Lung (tissue), 12 donors: ENCODE results near the gene LRP1B. TPM values are rescaled to one million over a fixed set of nuclear protein-coding genes. Genes with fewer than 3 reads are reported as not detected.
A peak's percentile ranks its signal among the peaks of the same experiment; 100 is the strongest.

Experiments used
- ATAC-seq: fragments of 200-7000 bp; cut with Tn5 transposase; one replicate; pipeline ENCODE4 v1.9.1; 2020; ENCODE audit warnings: moderate number of reproducible peaks; ENCODE audit not compliant: insufficient read depth, low FRiP score
- DNase-seq, 3 donors: peaks; one replicate each; pipeline ENCODE4 v3.0.0-alpha.2; 2013 to 2017
- H3K27ac ChIP-seq, 2 donors: one replicate each; pipeline ENCODE4 v1.5.1; 2013; ENCODE audit warnings: mild to moderate bottlenecking in 2 of 2, moderate library complexity in 2 of 2, control low read depth in 1 of 2, inconsistent platforms in 1 of 2, low read depth in 1 of 2, low read length in 1 of 2
- H3K27me3 ChIP-seq, 3 donors: one replicate each; pipeline ENCODE4 v1.5.1; 2013; ENCODE audit warnings: low read length in 2 of 3; ENCODE audit not compliant: control insufficient read depth in 3 of 3, insufficient read depth in 3 of 3
- H3K36me3 ChIP-seq, 4 donors: one replicate each; pipeline ENCODE4 v1.5.1; 2013; ENCODE audit warnings: low read length in 4 of 4, mild to moderate bottlenecking in 1 of 4, moderate library complexity in 1 of 4; ENCODE audit not compliant: control insufficient read depth in 4 of 4, insufficient read depth in 4 of 4
- H3K4me1 ChIP-seq, 5 donors: one replicate each; pipeline ENCODE4 v1.5.1; 2013; ENCODE audit warnings: low read length in 5 of 5, mild to moderate bottlenecking in 2 of 5, moderate library complexity in 1 of 5; ENCODE audit not compliant: control insufficient read depth in 5 of 5, insufficient read depth in 5 of 5
- H3K4me3 ChIP-seq: one replicate; pipeline ENCODE4 v1.5.1; 2013; ENCODE audit warnings: mild to moderate bottlenecking, control low read depth, moderate library complexity
- H3K9ac ChIP-seq, 2 donors: one replicate each; pipeline ENCODE4 v1.5.1; 2013; ENCODE audit warnings: low read length in 2 of 2, control low read depth in 1 of 2; ENCODE audit not compliant: insufficient read depth in 1 of 2
- H3K9me3 ChIP-seq, 4 donors: one replicate each; pipeline ENCODE4 v1.5.1; 2013; ENCODE audit warnings: low read length in 3 of 4, mild to moderate bottlenecking in 1 of 4, moderate library complexity in 1 of 4; ENCODE audit not compliant: control insufficient read depth in 4 of 4, insufficient read depth in 3 of 4
- WGBS, 2 donors: extraction: QIAGEN DNeasy Blood & Tissue Kit; methylation state at CpG; one replicate each; pipeline ENCODE4 v1.1.7; 2013; 5-methylcytosine and 5-hydroxymethylcytosine counted together
- polyA plus RNA-seq, 2 donors: library from polyadenylated mRNA; stranded (reverse); fragments of 200-250 nt; gene quantifications; one replicate each; pipeline ENCODE4 v1.2.1, GENCODE V29; 2013
- total RNA-seq, 2 donors: library from RNA; depleted of rRNA in 1 of 2; stranded (reverse); fragments of >200 nt in 1 of 2; gene quantifications; one replicate each; pipeline ENCODE4 v1.2.1, GENCODE V29; 2014 to 2021
- TF ChIP-seq, protein P1 (sequence below): IDR thresholded peaks from 2 replicates; pipeline ENCODE4 v1.5.1; 2012; ENCODE audit warnings: mild to moderate bottlenecking; ENCODE audit errors: control extremely low read depth, extremely low read depth
- donor health status: control.
- donor health status: control.
- donor health status: Bipolar disorder and iron deficiency.
- donor health status: healthy.
- donor health status: DM: yes; HTN: yes; CAD: no.

LRP1B gene
- total and polyA plus RNA-seq, 4 donors: 0.01 to 6.5 (median 0.16) TPM

- Histone ChIP-seq H3K27ac (no peak overlapping the region), H3K36me3 (no peaks in the 10 kb centered on the region), H3K9ac (no peak overlapping the region), H3K4me3 (no peak overlapping the region), H3K4me1 (peaks cover 0 to 16% (median 4%) of the 10 kb centered on the region in 5 donors), H3K27me3 (no peaks in the 10 kb centered on the region), H3K9me3 (no peaks in the 10 kb centered on the region)
- TF ChIP-seq, protein P1, sequence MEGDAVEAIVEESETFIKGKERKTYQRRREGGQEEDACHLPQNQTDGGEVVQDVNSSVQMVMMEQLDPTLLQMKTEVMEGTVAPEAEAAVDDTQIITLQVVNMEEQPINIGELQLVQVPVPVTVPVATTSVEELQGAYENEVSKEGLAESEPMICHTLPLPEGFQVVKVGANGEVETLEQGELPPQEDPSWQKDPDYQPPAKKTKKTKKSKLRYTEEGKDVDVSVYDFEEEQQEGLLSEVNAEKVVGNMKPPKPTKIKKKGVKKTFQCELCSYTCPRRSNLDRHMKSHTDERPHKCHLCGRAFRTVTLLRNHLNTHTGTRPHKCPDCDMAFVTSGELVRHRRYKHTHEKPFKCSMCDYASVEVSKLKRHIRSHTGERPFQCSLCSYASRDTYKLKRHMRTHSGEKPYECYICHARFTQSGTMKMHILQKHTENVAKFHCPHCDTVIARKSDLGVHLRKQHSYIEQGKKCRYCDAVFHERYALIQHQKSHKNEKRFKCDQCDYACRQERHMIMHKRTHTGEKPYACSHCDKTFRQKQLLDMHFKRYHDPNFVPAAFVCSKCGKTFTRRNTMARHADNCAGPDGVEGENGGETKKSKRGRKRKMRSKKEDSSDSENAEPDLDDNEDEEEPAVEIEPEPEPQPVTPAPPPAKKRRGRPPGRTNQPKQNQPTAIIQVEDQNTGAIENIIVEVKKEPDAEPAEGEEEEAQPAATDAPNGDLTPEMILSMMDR: no peak
- WGBS, 2 donors: 89 to 90% methylated on average over 3 of the region's 3 CpGs
- ATAC-seq (no peak), DNase-seq (no peak)
Observed at GRCh38 chr2:141697035-141697434, 433.8 kb downstream of the LRP1B start.

GRCh38 chr2:141694180-141694579 lies 436.6 kb downstream of the LRP1B start:
- TF ChIP-seq, protein P1: no peak
- no peak for DNase-seq
- no peak overlapping the region for H3K4me3 ChIP-seq
- H3K36me3 ChIP-seq: no peaks in the 10 kb centered on the region
- 90 to 97% methylated on average over 2 of the region's 2 CpGs for WGBS, 2 donors
- H3K27me3 ChIP-seq: no peaks in the 10 kb centered on the region
- no peaks in the 10 kb centered on the region for H3K9me3 ChIP-seq
- no peak overlapping the region for H3K9ac ChIP-seq
- ATAC-seq: no peak
- peaks cover 0 to 2% (median 0%) of the 10 kb centered on the region in 5 donors for H3K4me1 ChIP-seq
- no peak overlapping the region for H3K27ac ChIP-seq

- H3K4me3 ChIP-seq: no peak overlapping the region
- no peak overlapping the region for H3K9ac ChIP-seq
- no peak overlapping the region for H3K27ac ChIP-seq
- no peaks in the 10 kb centered on the region for H3K36me3 ChIP-seq
- WGBS, 2 donors: 68 to 86% methylated on average over 2 of the region's 2 CpGs
- H3K27me3 ChIP-seq: no peaks in the 10 kb centered on the region
- ATAC-seq (peak; percentile 49), DNase-seq (peak in 2 of 3 donors; percentile 56 to 76)
- H3K4me1 ChIP-seq: no peaks in the 10 kb centered on the region
- no peaks in the 10 kb centered on the region for H3K9me3 ChIP-seq
- TF ChIP-seq, protein P1: no peak
Observed at GRCh38 chr2:141692829-141693228, 438.0 kb downstream of the LRP1B start.

DNA sequence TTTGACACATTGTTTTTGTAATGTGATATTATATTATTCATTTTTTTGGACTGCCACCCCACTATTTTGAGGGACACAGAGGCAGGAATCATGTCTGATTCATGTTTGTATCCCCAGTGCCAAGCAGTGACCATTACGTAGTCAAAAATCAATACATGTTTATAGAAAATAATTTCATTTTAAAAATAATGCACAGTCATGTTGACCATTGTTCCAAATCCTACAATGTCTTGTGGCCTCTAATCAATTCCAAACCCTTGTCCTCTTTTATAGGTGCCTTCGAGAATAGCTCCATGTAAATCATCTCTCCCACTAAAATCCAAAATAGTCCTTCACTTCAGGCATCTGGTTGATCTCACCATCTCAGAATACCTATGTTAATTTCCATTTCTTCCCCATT lies 454.7 kb downstream of the LRP1B start:
- TF ChIP-seq, protein P1: no peak
- ATAC-seq: no peak

More for the DNA sequence above, 454.7 kb downstream of the LRP1B start:
- no peak overlapping the region for H3K27ac ChIP-seq
- H3K9ac ChIP-seq: no peak overlapping the region
- no peaks in the 10 kb centered on the region for H3K27me3 ChIP-seq
- no peak overlapping the region for H3K4me3 ChIP-seq
- no peaks in the 10 kb centered on the region for H3K4me1 ChIP-seq
- no peaks in the 10 kb centered on the region for H3K36me3 ChIP-seq
- H3K9me3 ChIP-seq: no peaks in the 10 kb centered on the region
- WGBS, 2 donors: 79 to 80% methylated on average over 2 of the region's 2 CpGs
- DNase-seq: no peak
